Ramos (cell line): ENCODE data around the gene R3HDML.
"Not testable (repeated sequence)": the region's sequence is repeated elsewhere in the genome, so short reads cannot be mapped to it uniquely, and the experiment has no call there.

Source experiments
- in situ Hi-C: fragments of 300-500 bp; cut with MboI; formaldehyde crosslinking; loops from one replicate; pipeline ENCODE4 v1.14.3; 2022; ENCODE audit warnings: low sequenced_read_pairs; ENCODE audit not compliant: unreplicated experiment

Gene R3HDML

GRCh38 chr20:44336725-44337380 lies at the start of gene R3HDML:
TSS of gene R3HDML (plus strand) at chr20:44337043. CDS start at chr20:44337158, 115 bp downstream.
- in situ Hi-C loops, result no loop called here

GRCh38 chr20:44287272-44288097 lies 49.4 kb upstream of the R3HDML start:
- in situ Hi-C loops, result no loop called here

GRCh38 chr20:44288252-44288651 lies 48.6 kb upstream of the R3HDML start:
- in situ Hi-C loops, result no loop called here

GRCh38 chr20:44291754-44292153 lies 45.1 kb upstream of the R3HDML start:
- in situ Hi-C loops, result no loop called here

GRCh38 chr20:44296011-44296410 lies 40.8 kb upstream of the R3HDML start:
- in situ Hi-C loops, result no loop called here

- in situ Hi-C loops, result no loop called here
These were observed 39.1 kb upstream of the R3HDML start for GRCh38 chr20:44297721-44298120.

- in situ Hi-C loops, result not testable (repeated sequence)
These were observed 37.8 kb upstream of the R3HDML start for GRCh38 chr20:44299011-44299535.

- in situ Hi-C loops, result no loop called here
These were observed 35.6 kb upstream of the R3HDML start for GRCh38 chr20:44301285-44301684.

GRCh38 chr20:44302026-44302669 lies 34.7 kb upstream of the R3HDML start:
- in situ Hi-C loops, result no loop called here

GRCh38 chr20:44302736-44303135 lies 34.1 kb upstream of the R3HDML start:
- in situ Hi-C loops, result no loop called here

- in situ Hi-C loops, result no loop called here
These were observed 32.5 kb upstream of the R3HDML start for GRCh38 chr20:44304383-44304782.

- in situ Hi-C loops, result no loop called here
These were observed 29.9 kb upstream of the R3HDML start for GRCh38 chr20:44306927-44307326.

GRCh38 chr20:44309763-44310663 lies 26.8 kb upstream of the R3HDML start:
- in situ Hi-C loops, result loop anchor here (5.0 kb wide), 1 partner anchor 93 kb away; no protein-coding TSS in a partner anchor

- in situ Hi-C loops, result loop anchor here (5.0 kb wide), 1 partner anchor 94 kb away; no protein-coding TSS in a partner anchor
These were observed 25.9 kb upstream of the R3HDML start, which contains the start of gene FITM2 for GRCh38 chr20:44310664-44311639. TSS of gene FITM2 (minus strand) at chr20:44311202. CDS start at chr20:44311148, 54 bp downstream.

- in situ Hi-C loops, result loop anchor here (5.0 kb wide), 1 partner anchor 98 kb away; no protein-coding TSS in a partner anchor
These were observed 22.0 kb upstream of the R3HDML start for GRCh38 chr20:44314870-44315269.

GRCh38 chr20:44319839-44320422 lies 16.9 kb upstream of the R3HDML start:
- in situ Hi-C loops, result no loop called here

GRCh38 chr20:44324343-44324742 lies 12.5 kb upstream of the R3HDML start:
- in situ Hi-C loops, result no loop called here
